Transverse colon (tissue), 4 donors: ENCODE data around the gene CBLB. TPM values are rescaled to one million over a fixed set of nuclear protein-coding genes. Genes with fewer than 3 reads are reported as not detected.

Experiments
- DNase-seq: peaks from one replicate; pipeline ENCODE4 v3.0.0-alpha.2; 2019
- H3K27ac ChIP-seq, 4 donors: fragments of 200-600 bp; sonication (generic); 2 replicates each; pipeline ENCODE4 v1.5.1; 2016 to 2018; ENCODE audit warnings: inconsistent platforms in 4 of 4
- H3K27me3 ChIP-seq: fragments of 200-600 bp; sonication (generic); 2 replicates; pipeline ENCODE4 v1.5.1; 2017; ENCODE audit warnings: inconsistent platforms
- H3K36me3 ChIP-seq, 4 donors: fragments of 200-600 bp; sonication (generic); 2 replicates each; pipeline ENCODE4 v1.5.1; 2017 to 2019; ENCODE audit warnings: inconsistent platforms in 4 of 4
- H3K4me1 ChIP-seq, 4 donors: fragments of 200-600 bp; sonication (generic); 2 replicates each; pipeline ENCODE4 v1.5.1; 2017 to 2020; ENCODE audit warnings: inconsistent platforms in 4 of 4
- H3K4me3 ChIP-seq, 4 donors: fragments of 200-600 bp; sonication (generic); 1 replicate in 1 of 4; 2 replicates in 3 of 4; pipeline versions ENCODE4 v1.5.1 to v1.6.1; 2017 to 2019; ENCODE audit warnings: inconsistent platforms in 4 of 4
- H3K9me3 ChIP-seq, 2 donors: fragments of 200-600 bp; sonication (generic); 2 replicates each; pipeline ENCODE4 v1.5.1; 2017 to 2019; ENCODE audit warnings: inconsistent platforms in 2 of 2
- CTCF ChIP-seq, 5 experiments: fragments of 200-600 bp in 3 of 5; fragments of 450-650 bp in 2 of 5; sonication (generic) in 3 of 5; IDR thresholded peaks; 1 replicate in 2 of 5; 2 replicates in 3 of 5; pipeline ENCODE4 v1.5.1; 2016 to 2017; ENCODE audit warnings: antibody characterized with exemption in 5 of 5, inconsistent platforms in 3 of 5, mild to moderate bottlenecking in 2 of 5, moderate library complexity in 1 of 5
- EP300 ChIP-seq: sonication (generic); formaldehyde crosslinking; IDR thresholded peaks from one replicate; pipeline ENCODE4 v1.6.1; 2017; ENCODE audit warnings: antibody characterized with exemption, low read depth
- POLR2A ChIP-seq: fragments of 450-650 bp; IDR thresholded peaks from one replicate; pipeline ENCODE4 v1.6.1; 2016; ENCODE audit warnings: antibody characterized with exemption, mild to moderate bottlenecking, moderate library complexity
- POLR2AphosphoS5 ChIP-seq, 3 donors: sonication (generic); formaldehyde crosslinking; IDR thresholded peaks; one replicate each; pipeline ENCODE4 v1.6.1; 2016; ENCODE audit warnings: antibody characterized with exemption in 3 of 3
- WGBS, 2 donors: methylation state at CpG; one replicate each; pipeline ENCODE4 v1.1.5; 2018; ENCODE audit warnings: low coverage in 1 of 2; 5-methylcytosine and 5-hydroxymethylcytosine counted together
- in situ Hi-C, 4 donors: fragments of 200-750 bp; cut with MboI; loops; one replicate each; pipeline versions ENCODE4 v1.15.0 to v1.15.1; 2017; ENCODE audit warnings: low sequenced_read_pairs in 3 of 4, low pct_ligation_motif_present in 1 of 4, low pct_unique_long_range_greater_than_20kb in 1 of 4
- intact Hi-C: fragments of 100-400 bp; cut with DNase I; formaldehyde crosslinking; loops from one replicate; pipeline ENCODE4 v1.15.1; 2023; ENCODE audit warnings: low total_unique reads
- total RNA-seq, 4 donors: library from RNA; depleted of rRNA; stranded (reverse); fragments of >200 nt; gene quantifications; one replicate each; pipeline ENCODE4 v1.1.0, GENCODE V29; 2016

Gene CBLB
- total RNA-seq, 4 donors from 2014 or later: 25.1 to 76.2 (median 63.6) TPM

- TF ChIP-seq POLR2A: no peak
- TF ChIP-seq EP300: no peak
- TF ChIP-seq POLR2AphosphoS5 (IDR thresholded peaks at IDR 0.05): no peak
- TF ChIP-seq CTCF (IDR thresholded peaks at IDR 0.05): no peak
- no peak for DNase-seq
- intact Hi-C loops: no loop called here
- H3K27ac ChIP-seq: no peak overlapping the region
- no peaks in the 10 kb centered on the region for H3K4me1 ChIP-seq
- H3K36me3 ChIP-seq: peaks cover 0 to 36% (median 10%) of the 10 kb centered on the region in 4 donors
- no peaks in the 10 kb centered on the region for H3K9me3 ChIP-seq
- no peak overlapping the region for H3K4me3 ChIP-seq
- 80 to 89% methylated on average over 1 to 6 of the region's 6 CpGs for WGBS, 2 donors
- in situ Hi-C loops: no loop called here
- no peaks in the 10 kb centered on the region for H3K27me3 ChIP-seq
Observed at GRCh38 chr3:105714453-105714852, 154.4 kb downstream of the CBLB start.

- intact Hi-C loops: no loop called here
- TF ChIP-seq CTCF (IDR thresholded peaks at IDR 0.05): no peak
- TF ChIP-seq POLR2A: no peak
- no peak for TF ChIP-seq POLR2AphosphoS5 (IDR thresholded peaks at IDR 0.05)
- no peak for TF ChIP-seq EP300
- no peaks in the 10 kb centered on the region for H3K9me3 ChIP-seq
- H3K4me3 ChIP-seq: no peak overlapping the region
- H3K27me3 ChIP-seq: no peaks in the 10 kb centered on the region
- in situ Hi-C loops: no loop called here
- no peak overlapping the region for H3K27ac ChIP-seq
- no peak for DNase-seq
- peaks cover 0 to 3% (median under 1%) of the 10 kb centered on the region in 4 donors for H3K36me3 ChIP-seq
- 89 to 94% methylated on average over 1 of the region's 1 CpG for WGBS, 2 donors
- H3K4me1 ChIP-seq: no peaks in the 10 kb centered on the region
Observed at GRCh38 chr3:105708980-105709379, 159.8 kb downstream of the CBLB start.

- in situ Hi-C loops: no loop called here
- DNase-seq: no peak
Observed at GRCh38 chr3:105707009-105707408, 161.8 kb downstream of the CBLB start.

GRCh38 chr3:105704726-105705410 is 163.9 kb downstream of the CBLB start:
- H3K27ac ChIP-seq: no peak overlapping the region
- intact Hi-C loops: no loop called here
- no peak for TF ChIP-seq CTCF (IDR thresholded peaks at IDR 0.05)
- no peak for TF ChIP-seq EP300
- TF ChIP-seq POLR2AphosphoS5 (IDR thresholded peaks at IDR 0.05): no peak
- TF ChIP-seq POLR2A: no peak
- no peak overlapping the region for H3K4me3 ChIP-seq
- in situ Hi-C loops: no loop called here
- peaks cover 0 to 26% (median 4%) of the 10 kb centered on the region in 4 donors for H3K36me3 ChIP-seq
- H3K9me3 ChIP-seq: no peaks in the 10 kb centered on the region
- no peaks in the 10 kb centered on the region for H3K27me3 ChIP-seq
- no peaks in the 10 kb centered on the region for H3K4me1 ChIP-seq
- no peak for DNase-seq
- 89 to 96% methylated on average over 4 of the region's 4 CpGs for WGBS, 2 donors

More at GRCh38 chr3:105707009-105707408, 161.8 kb downstream of the CBLB start:
- H3K27ac ChIP-seq: no peak overlapping the region
- intact Hi-C loops: no loop called here
- 94 to 100% methylated on average over 2 of the region's 2 CpGs for WGBS, 2 donors
- H3K4me1 ChIP-seq: no peaks in the 10 kb centered on the region
- no peak overlapping the region for H3K4me3 ChIP-seq
- TF ChIP-seq POLR2AphosphoS5 (IDR thresholded peaks at IDR 0.05): no peak
- no peak for TF ChIP-seq CTCF (IDR thresholded peaks at IDR 0.05)
- no peaks in the 10 kb centered on the region for H3K9me3 ChIP-seq
- no peaks in the 10 kb centered on the region for H3K27me3 ChIP-seq
- peaks cover 0 to 21% (median 2%) of the 10 kb centered on the region in 4 donors for H3K36me3 ChIP-seq
